Measurements from ENCODE around the gene G6PC1.
"Not testable (repeated sequence)": the region's sequence is repeated elsewhere in the genome, so short reads cannot be mapped to it uniquely, and the experiment has no call there.

DNA sequence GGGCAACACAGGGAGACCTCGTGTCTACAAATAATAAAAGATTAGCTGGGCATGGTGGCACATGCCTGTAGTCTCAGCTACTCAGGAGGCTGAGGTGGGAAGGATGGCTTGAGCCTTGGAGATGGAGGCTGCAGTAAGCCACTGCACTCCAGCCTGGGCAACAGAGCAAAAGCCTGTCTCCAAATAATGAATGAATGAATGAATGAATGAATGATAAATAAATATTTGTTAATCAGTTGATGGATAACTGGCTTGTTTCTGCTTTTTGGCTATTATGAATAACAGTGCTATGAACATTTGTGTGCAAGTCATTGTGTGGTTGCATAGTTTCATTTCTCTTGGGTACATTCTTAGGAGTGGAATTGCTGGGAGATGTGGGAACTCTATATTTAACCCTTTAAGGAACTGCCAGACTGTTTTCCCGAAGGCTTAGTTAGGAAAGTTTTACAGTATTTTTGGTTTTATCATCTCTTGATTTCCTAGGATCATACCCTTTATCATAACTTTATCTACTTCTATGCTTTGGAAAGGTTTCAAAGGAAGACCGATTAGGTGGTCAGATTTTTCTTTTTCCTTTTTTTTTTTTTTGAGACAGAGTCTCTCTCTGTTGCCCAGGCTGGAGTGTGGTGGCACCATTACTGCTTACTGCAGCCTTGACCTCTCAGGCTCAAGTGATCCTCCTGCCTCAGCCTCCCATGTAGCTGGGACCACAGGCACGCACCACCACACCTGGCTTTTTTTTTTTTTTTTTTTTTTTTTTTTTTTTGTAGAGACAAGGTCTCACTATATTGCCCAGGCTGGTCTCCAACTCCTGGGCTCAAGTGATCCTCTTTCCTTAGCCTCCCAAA is 16.0 kb downstream of the G6PC1 start:
- TF ChIP-seq, protein P1, sequence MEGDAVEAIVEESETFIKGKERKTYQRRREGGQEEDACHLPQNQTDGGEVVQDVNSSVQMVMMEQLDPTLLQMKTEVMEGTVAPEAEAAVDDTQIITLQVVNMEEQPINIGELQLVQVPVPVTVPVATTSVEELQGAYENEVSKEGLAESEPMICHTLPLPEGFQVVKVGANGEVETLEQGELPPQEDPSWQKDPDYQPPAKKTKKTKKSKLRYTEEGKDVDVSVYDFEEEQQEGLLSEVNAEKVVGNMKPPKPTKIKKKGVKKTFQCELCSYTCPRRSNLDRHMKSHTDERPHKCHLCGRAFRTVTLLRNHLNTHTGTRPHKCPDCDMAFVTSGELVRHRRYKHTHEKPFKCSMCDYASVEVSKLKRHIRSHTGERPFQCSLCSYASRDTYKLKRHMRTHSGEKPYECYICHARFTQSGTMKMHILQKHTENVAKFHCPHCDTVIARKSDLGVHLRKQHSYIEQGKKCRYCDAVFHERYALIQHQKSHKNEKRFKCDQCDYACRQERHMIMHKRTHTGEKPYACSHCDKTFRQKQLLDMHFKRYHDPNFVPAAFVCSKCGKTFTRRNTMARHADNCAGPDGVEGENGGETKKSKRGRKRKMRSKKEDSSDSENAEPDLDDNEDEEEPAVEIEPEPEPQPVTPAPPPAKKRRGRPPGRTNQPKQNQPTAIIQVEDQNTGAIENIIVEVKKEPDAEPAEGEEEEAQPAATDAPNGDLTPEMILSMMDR (conservative IDR thresholded peaks at IDR 0.05) = not testable (repeated sequence)
- not testable (repeated sequence) for TF ChIP-seq ZFX (IDR thresholded peaks at IDR 0.05)

All from C4-2B (cell line).